Measurements from ENCODE around the gene MAFG. TPM values are rescaled to one million over a fixed set of nuclear protein-coding genes. Genes with fewer than 3 reads are reported as not detected.
"Not testable (repeated sequence)": the region's sequence is repeated elsewhere in the genome, so short reads cannot be mapped to it uniquely, and the experiment has no call there.

MAFG gene
- polyA plus RNA-seq, 4 donors: 7.6 to 17.1 (median 12.8) TPM

GRCh38 chr17:81923302-81924260 is 4.0 kb downstream of the MAFG start:
- Histone ChIP-seq H3K36me3 (ENCODE audit: control insufficient read depth in 3 of 3, insufficient read depth in 2 of 3, low read depth in 1 of 3, low read length in 3 of 3) (peaks cover 0 to 60% (median 2%) of the 10 kb centered on the region in 3 donors), H3K4me1 (ENCODE audit: control insufficient read depth in 3 of 3, insufficient read depth in 2 of 3, low read depth in 1 of 3, low read length in 2 of 3) (peaks cover 13 to 54% (median 13%) of the 10 kb centered on the region in 3 donors), H3K27ac (ENCODE audit: low read depth in 1 of 3, low read length in 2 of 3) (peak overlapping the region; percentile 50 to 63 (median 60)), H3K27me3 (ENCODE audit: control insufficient read depth in 3 of 3, insufficient read depth in 3 of 3, low read length in 3 of 3) (peaks cover 0 to 4% (median 0%) of the 10 kb centered on the region in 3 donors), H3K4me3 (ENCODE audit: low read depth in 1 of 3, low read length in 3 of 3) (peak overlapping the region in 2 of 3 donors; percentile 24 to 27), H3K9me3 (ENCODE audit: control insufficient read depth in 2 of 2, insufficient read depth in 1 of 2, low read depth in 1 of 2, low read length in 1 of 2) (no peaks in the 10 kb centered on the region)
- FAIRE-seq: no peak
- 22 to 29% (median 28%) methylated on average over 29 to 32 of the region's 32 CpGs for WGBS, 3 donors
- peak; percentile 81 to 87 for DNase-seq

- H3K4me3 ChIP-seq (ENCODE audit: low read depth in 1 of 3, low read length in 3 of 3): peak overlapping the region in 1 of 3 donors; percentile 27
- 87 to 91% (median 91%) methylated on average over 50 to 58 of the region's 58 CpGs for WGBS, 3 donors
Observed at GRCh38 chr17:81922566-81923301, 4.8 kb downstream of the MAFG start.

GRCh38 chr17:81921996-81922565 is 5.5 kb downstream of the MAFG start:
- Histone ChIP-seq H3K27me3 (ENCODE audit: control insufficient read depth in 3 of 3, insufficient read depth in 3 of 3, low read length in 3 of 3) (no peaks in the 10 kb centered on the region), H3K9me3 (ENCODE audit: control insufficient read depth in 2 of 2, insufficient read depth in 1 of 2, low read depth in 1 of 2, low read length in 1 of 2) (no peaks in the 10 kb centered on the region), H3K36me3 (ENCODE audit: control insufficient read depth in 3 of 3, insufficient read depth in 2 of 3, low read depth in 1 of 3, low read length in 3 of 3) (peaks cover 0 to 61% (median 2%) of the 10 kb centered on the region in 3 donors), H3K4me1 (ENCODE audit: control insufficient read depth in 3 of 3, insufficient read depth in 2 of 3, low read depth in 1 of 3, low read length in 2 of 3) (peaks cover 16 to 58% (median 17%) of the 10 kb centered on the region in 3 donors), H3K4me3 (ENCODE audit: low read depth in 1 of 3, low read length in 3 of 3) (no peak overlapping the region), H3K27ac (ENCODE audit: low read depth in 1 of 3, low read length in 2 of 3) (peak overlapping the region in 1 of 3 donors; percentile 13)
- DNase-seq (no peak), FAIRE-seq (no peak)
- 92 to 96% (median 94%) methylated on average over 23 of the region's 23 CpGs for WGBS, 3 donors

More at GRCh38 chr17:81922566-81923301, 4.8 kb downstream of the MAFG start:
- peaks cover 15 to 55% (median 16%) of the 10 kb centered on the region in 3 donors for H3K4me1 ChIP-seq (ENCODE audit: control insufficient read depth in 3 of 3, insufficient read depth in 2 of 3, low read depth in 1 of 3, low read length in 2 of 3)
- H3K27me3 ChIP-seq (ENCODE audit: control insufficient read depth in 3 of 3, insufficient read depth in 3 of 3, low read length in 3 of 3): no peaks in the 10 kb centered on the region
- H3K9me3 ChIP-seq (ENCODE audit: control insufficient read depth in 2 of 2, insufficient read depth in 1 of 2, low read depth in 1 of 2, low read length in 1 of 2): no peaks in the 10 kb centered on the region
- peak overlapping the region in 1 of 3 donors; percentile 50 for H3K27ac ChIP-seq (ENCODE audit: low read depth in 1 of 3, low read length in 2 of 3)
- FAIRE-seq (no peak), DNase-seq (no peak)
- peaks cover 0 to 61% (median 2%) of the 10 kb centered on the region in 3 donors for H3K36me3 ChIP-seq (ENCODE audit: control insufficient read depth in 3 of 3, insufficient read depth in 2 of 3, low read depth in 1 of 3, low read length in 3 of 3)

GRCh38 chr17:81921537-81921862 is 6.0 kb downstream of the MAFG start:
- Histone ChIP-seq H3K27me3 (ENCODE audit: control insufficient read depth in 3 of 3, insufficient read depth in 3 of 3, low read length in 3 of 3) (no peaks in the 10 kb centered on the region), H3K4me3 (ENCODE audit: low read depth in 1 of 3, low read length in 3 of 3) (no peak overlapping the region), H3K9me3 (ENCODE audit: control insufficient read depth in 2 of 2, insufficient read depth in 1 of 2, low read depth in 1 of 2, low read length in 1 of 2) (no peaks in the 10 kb centered on the region), H3K4me1 (ENCODE audit: control insufficient read depth in 3 of 3, insufficient read depth in 2 of 3, low read depth in 1 of 3, low read length in 2 of 3) (peaks cover 16 to 61% (median 22%) of the 10 kb centered on the region in 3 donors), H3K36me3 (ENCODE audit: control insufficient read depth in 3 of 3, insufficient read depth in 2 of 3, low read depth in 1 of 3, low read length in 3 of 3) (peaks cover 0 to 61% (median 2%) of the 10 kb centered on the region in 3 donors), H3K27ac (ENCODE audit: low read depth in 1 of 3, low read length in 2 of 3) (no peak overlapping the region)
- 48 to 84% (median 77%) methylated on average over 3 of the region's 3 CpGs for WGBS, 3 donors
- DNase-seq: no peak
- no peak for FAIRE-seq

- Histone ChIP-seq H3K27ac (ENCODE audit: low read depth in 1 of 3, low read length in 2 of 3) (peak overlapping the region in 2 of 3 donors; percentile 14 to 48), H3K4me3 (ENCODE audit: low read depth in 1 of 3, low read length in 3 of 3) (no peak overlapping the region), H3K9me3 (ENCODE audit: control insufficient read depth in 2 of 2, insufficient read depth in 1 of 2, low read depth in 1 of 2, low read length in 1 of 2) (no peaks in the 10 kb centered on the region), H3K36me3 (ENCODE audit: control insufficient read depth in 3 of 3, insufficient read depth in 2 of 3, low read depth in 1 of 3, low read length in 3 of 3) (peaks cover 0 to 64% (median 2%) of the 10 kb centered on the region in 3 donors), H3K27me3 (ENCODE audit: control insufficient read depth in 3 of 3, insufficient read depth in 3 of 3, low read length in 3 of 3) (no peaks in the 10 kb centered on the region), H3K4me1 (ENCODE audit: control insufficient read depth in 3 of 3, insufficient read depth in 2 of 3, low read depth in 1 of 3, low read length in 2 of 3) (peaks cover 16 to 61% (median 22%) of the 10 kb centered on the region in 3 donors)
- DNase-seq: peak in 1 of 2 donors; percentile 58
- WGBS, 3 donors: 74 to 87% (median 78%) methylated on average over 33 of the region's 33 CpGs
- FAIRE-seq: no peak
Observed at GRCh38 chr17:81920612-81921536, 6.7 kb downstream of the MAFG start.

- Histone ChIP-seq H3K27me3 (ENCODE audit: control insufficient read depth in 3 of 3, insufficient read depth in 3 of 3, low read length in 3 of 3) (no peaks in the 10 kb centered on the region), H3K4me3 (ENCODE audit: low read depth in 1 of 3, low read length in 3 of 3) (no peak overlapping the region), H3K4me1 (ENCODE audit: control insufficient read depth in 3 of 3, insufficient read depth in 2 of 3, low read depth in 1 of 3, low read length in 2 of 3) (peaks cover 12 to 47% (median 16%) of the 10 kb centered on the region in 3 donors), H3K27ac (ENCODE audit: low read depth in 1 of 3, low read length in 2 of 3) (peak overlapping the region; percentile 80 to 87 (median 86)), H3K36me3 (ENCODE audit: control insufficient read depth in 3 of 3, insufficient read depth in 2 of 3, low read depth in 1 of 3, low read length in 3 of 3) (peaks cover 2 to 72% (median 12%) of the 10 kb centered on the region in 3 donors), H3K9me3 (ENCODE audit: control insufficient read depth in 2 of 2, insufficient read depth in 1 of 2, low read depth in 1 of 2, low read length in 1 of 2) (no peaks in the 10 kb centered on the region)
- 42 to 71% (median 50%) methylated on average over 15 of the region's 15 CpGs for WGBS, 3 donors
- DNase-seq (peak; percentile 49 to 93), FAIRE-seq (no peak)
Observed at GRCh38 chr17:81918832-81919545, 8.5 kb downstream of the MAFG start.

- WGBS, 3 donors: 23 to 36% (median 23%) methylated on average over 9 of the region's 9 CpGs
Observed at GRCh38 chr17:81918333-81918669, 9.2 kb downstream of the MAFG start.

More at GRCh38 chr17:81918333-81918669, 9.2 kb downstream of the MAFG start:
- peaks cover 2 to 72% (median 17%) of the 10 kb centered on the region in 3 donors for H3K36me3 ChIP-seq (ENCODE audit: control insufficient read depth in 3 of 3, insufficient read depth in 2 of 3, low read depth in 1 of 3, low read length in 3 of 3)
- H3K4me1 ChIP-seq (ENCODE audit: control insufficient read depth in 3 of 3, insufficient read depth in 2 of 3, low read depth in 1 of 3, low read length in 2 of 3): peaks cover 8 to 40% (median 12%) of the 10 kb centered on the region in 3 donors
- not testable (repeated sequence) for H3K27me3 ChIP-seq (ENCODE audit: control insufficient read depth in 3 of 3, insufficient read depth in 3 of 3, low read length in 3 of 3); H3K9me3 ChIP-seq (ENCODE audit: control insufficient read depth in 2 of 2, insufficient read depth in 1 of 2, low read depth in 1 of 2, low read length in 1 of 2); FAIRE-seq; DNase-seq
- H3K4me3 ChIP-seq (ENCODE audit: low read depth in 1 of 3, low read length in 3 of 3): peak overlapping the region in 1 of 3 donors; percentile 24
- peak overlapping the region; percentile 80 to 87 (median 86) for H3K27ac ChIP-seq (ENCODE audit: low read depth in 1 of 3, low read length in 2 of 3)

Measured in small intestine (tissue), 7 donors.